Measurements from ENCODE around the gene IRS2. TPM values are rescaled to one million over a fixed set of nuclear protein-coding genes. Genes with fewer than 3 reads are reported as not detected.

Gene IRS2
- total RNA-seq, 2 experiments from 2014 or later = 2.3 to 2.5 TPM

DNA sequence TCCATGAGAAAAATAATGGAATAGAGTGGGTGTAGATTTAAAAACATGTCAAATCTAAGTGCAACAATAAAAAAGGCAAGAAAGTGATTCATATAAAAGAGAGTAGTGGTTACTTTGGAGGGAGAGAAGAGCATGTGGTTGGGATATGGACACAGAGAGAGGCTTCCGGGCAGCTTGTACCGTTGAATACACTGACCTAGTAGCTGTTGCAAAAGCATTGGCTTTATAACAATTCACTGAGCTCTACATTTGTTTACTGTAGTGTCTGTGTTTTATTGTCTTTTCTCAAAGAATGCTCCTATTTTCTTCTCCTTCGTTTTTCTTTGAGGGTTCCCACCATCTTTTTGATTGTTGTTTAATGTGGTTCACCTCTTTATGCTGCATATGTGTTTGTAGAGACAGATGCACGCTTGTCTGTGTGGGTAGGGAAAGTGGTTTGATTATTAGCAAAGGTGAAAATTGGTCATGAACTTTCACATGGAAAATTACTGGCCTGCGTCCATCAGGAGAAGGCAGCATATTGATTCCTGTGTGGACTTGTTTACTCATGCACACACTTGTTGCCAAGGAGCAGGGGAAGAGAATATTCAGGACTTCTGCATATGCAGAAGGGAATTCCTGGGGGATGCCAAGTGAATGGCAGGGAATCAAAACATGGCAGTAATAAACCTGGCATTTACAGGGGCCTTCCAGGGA is 29.9 kb upstream of the IRS2 start:
- no peak for DNase-seq
- ChIA-PET POLR2A (no interaction called here), CTCF (interaction anchor here (0.8 kb wide), 1 partner anchor 1608 kb away, joined by 3 read pairs; no protein-coding TSS in a partner anchor)
- no peaks in the 10 kb centered on the region for H3K4me1 Mint-ChIP-seq (ENCODE audit: low read depth)
- H3K27me3 Mint-ChIP-seq = peaks cover 27% of the 10 kb centered on the region
- no peak overlapping the region for H3K27ac Mint-ChIP-seq
- H3K36me3 Mint-ChIP-seq = no peaks in the 10 kb centered on the region
- no peak overlapping the region for H3K4me3 Mint-ChIP-seq
- no peaks in the 10 kb centered on the region for H3K9me3 Mint-ChIP-seq
- intact Hi-C loops (cut with micrococcal nuclease) = no loop called here

DNA sequence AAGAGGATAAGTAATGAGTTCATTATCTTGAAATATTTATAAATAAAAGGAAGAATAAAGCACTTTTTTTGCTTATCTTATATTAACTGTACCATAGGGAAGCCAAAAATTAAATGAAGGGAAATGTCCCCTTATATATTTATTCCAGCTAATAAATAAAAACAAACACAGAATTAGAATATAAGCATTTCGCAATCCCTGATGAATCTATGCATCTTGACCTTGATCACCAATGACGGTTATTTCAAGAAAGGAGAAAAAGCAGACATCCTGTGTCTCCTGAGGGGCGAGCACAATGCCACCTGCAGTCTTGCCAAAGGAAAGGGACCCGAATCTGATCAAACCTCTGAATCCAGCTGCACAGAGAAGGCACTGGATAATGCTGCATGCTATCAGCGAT is 29.3 kb upstream of the IRS2 start:
- no peaks in the 10 kb centered on the region for H3K4me1 Mint-ChIP-seq (ENCODE audit: low read depth)
- H3K9me3 Mint-ChIP-seq = no peaks in the 10 kb centered on the region
- ChIA-PET POLR2A (no interaction called here), CTCF (interaction anchor here (0.8 kb wide), 1 partner anchor 1607 kb away, joined by 3 read pairs; no protein-coding TSS in a partner anchor)
- no peak for DNase-seq
- intact Hi-C loops (cut with micrococcal nuclease) = no loop called here
- no peak overlapping the region for H3K4me3 Mint-ChIP-seq
- H3K27ac Mint-ChIP-seq = no peak overlapping the region
- H3K27me3 Mint-ChIP-seq = peaks cover 22% of the 10 kb centered on the region
- H3K36me3 Mint-ChIP-seq = no peaks in the 10 kb centered on the region

- intact Hi-C loops (cut with micrococcal nuclease) = no loop called here
- Mint-ChIP-seq H3K4me1 (ENCODE audit: low read depth) (no peaks in the 10 kb centered on the region), H3K36me3 (no peaks in the 10 kb centered on the region), H3K4me3 (no peak overlapping the region), H3K27ac (no peak overlapping the region), H3K27me3 (peaks cover 21% of the 10 kb centered on the region), H3K9me3 (no peaks in the 10 kb centered on the region)
- CTCF ChIA-PET = no interaction called here
- no peak for DNase-seq
- POLR2A ChIA-PET = no interaction called here
Observed at GRCh38 chr13:109813663-109814062, 27.3 kb upstream of the IRS2 start.

- Mint-ChIP-seq H3K4me3 (no peak overlapping the region), H3K4me1 (ENCODE audit: low read depth) (no peaks in the 10 kb centered on the region), H3K36me3 (no peaks in the 10 kb centered on the region), H3K27me3 (peaks cover 21% of the 10 kb centered on the region), H3K27ac (no peak overlapping the region), H3K9me3 (no peaks in the 10 kb centered on the region)
- ChIA-PET CTCF (no interaction called here), POLR2A (no interaction called here)
- DNase-seq = no peak
- intact Hi-C loops (cut with micrococcal nuclease) = no loop called here
Observed at GRCh38 chr13:109812382-109812781, 26.0 kb upstream of the IRS2 start.

GRCh38 chr13:109810761-109811510 is 24.6 kb upstream of the IRS2 start:
- H3K36me3 Mint-ChIP-seq = no peaks in the 10 kb centered on the region
- H3K27ac Mint-ChIP-seq = no peak overlapping the region
- H3K27me3 Mint-ChIP-seq = peaks cover 19% of the 10 kb centered on the region
- intact Hi-C loops (cut with micrococcal nuclease) = no loop called here
- POLR2A ChIA-PET = no interaction called here
- no peak for DNase-seq
- no peak overlapping the region for H3K4me3 Mint-ChIP-seq
- no peaks in the 10 kb centered on the region for H3K4me1 Mint-ChIP-seq (ENCODE audit: low read depth)
- no peaks in the 10 kb centered on the region for H3K9me3 Mint-ChIP-seq
- CTCF ChIA-PET = no interaction called here

DNA sequence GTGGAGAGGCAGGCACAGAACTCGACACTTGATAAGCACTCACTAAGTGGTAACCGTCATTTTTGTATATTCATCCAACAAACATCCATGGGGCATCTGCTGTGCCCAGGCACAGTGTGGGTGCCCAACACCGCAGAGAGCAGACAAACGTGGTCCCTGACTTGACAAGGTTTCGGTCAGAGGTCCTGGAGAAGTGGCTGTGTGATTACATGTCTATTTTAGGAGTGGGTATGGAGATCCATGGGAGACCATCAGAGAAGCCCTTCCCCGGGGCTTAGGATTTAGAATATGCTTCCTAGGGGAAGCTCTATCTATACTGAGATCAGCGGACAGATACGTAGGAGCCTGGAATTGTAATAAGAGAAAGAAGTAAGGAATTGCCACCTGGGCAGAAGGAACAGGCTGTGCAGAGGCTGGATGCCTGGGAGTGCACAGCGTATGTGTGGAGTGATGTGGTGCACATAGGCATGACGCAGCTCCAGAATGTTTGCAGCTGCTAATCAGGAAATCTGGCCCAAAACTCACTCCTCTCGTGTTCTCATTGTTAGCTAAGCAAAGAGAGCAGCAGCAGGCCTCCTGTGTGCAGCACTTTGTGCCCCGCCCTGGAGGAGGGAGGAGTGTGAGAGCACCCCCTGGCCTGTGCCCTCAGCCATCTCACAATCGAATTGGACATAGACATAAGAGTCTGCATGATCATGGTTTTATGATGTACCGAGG is 23.0 kb upstream of the IRS2 start:
- Mint-ChIP-seq H3K36me3 (no peaks in the 10 kb centered on the region), H3K27me3 (peaks cover 20% of the 10 kb centered on the region), H3K4me1 (ENCODE audit: low read depth) (no peaks in the 10 kb centered on the region), H3K4me3 (no peak overlapping the region), H3K27ac (no peak overlapping the region), H3K9me3 (no peaks in the 10 kb centered on the region)
- ChIA-PET CTCF (no interaction called here), POLR2A (no interaction called here)
- intact Hi-C loops (cut with micrococcal nuclease) = no loop called here
- DNase-seq = no peak

- ChIA-PET POLR2A (no interaction called here), CTCF (no interaction called here)
- Mint-ChIP-seq H3K27me3 (peaks cover 25% of the 10 kb centered on the region), H3K27ac (no peak overlapping the region), H3K4me3 (no peak overlapping the region), H3K9me3 (no peaks in the 10 kb centered on the region), H3K4me1 (ENCODE audit: low read depth) (no peaks in the 10 kb centered on the region), H3K36me3 (no peaks in the 10 kb centered on the region)
- intact Hi-C loops (cut with micrococcal nuclease) = no loop called here
- no peak for DNase-seq
Observed at GRCh38 chr13:109807345-109807744, 21.0 kb upstream of the IRS2 start.

DNA sequence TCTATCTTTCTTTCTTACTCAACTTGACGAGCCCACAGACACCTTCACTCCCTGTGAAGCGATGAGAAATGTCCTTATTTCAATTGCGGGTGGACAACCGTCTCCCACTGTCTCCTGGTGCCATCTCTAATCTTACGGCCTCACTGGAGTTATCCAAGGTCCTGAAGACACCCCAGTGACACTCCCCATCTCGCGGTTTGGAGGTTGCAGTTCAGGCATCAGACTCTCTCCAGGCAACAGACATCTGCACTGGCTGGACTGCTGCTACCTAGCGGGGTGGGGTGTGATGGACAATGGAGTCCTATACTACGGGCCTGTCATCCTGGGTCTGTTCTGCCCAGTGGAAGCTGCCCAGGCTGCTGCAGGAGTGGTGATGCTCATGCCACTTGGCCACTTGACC is 18.3 kb upstream of the IRS2 start:
- H3K9me3 Mint-ChIP-seq = no peaks in the 10 kb centered on the region
- H3K4me3 Mint-ChIP-seq = no peak overlapping the region
- ChIA-PET CTCF (no interaction called here), POLR2A (no interaction called here)
- H3K36me3 Mint-ChIP-seq = no peaks in the 10 kb centered on the region
- DNase-seq = no peak
- peaks cover 19% of the 10 kb centered on the region for H3K27me3 Mint-ChIP-seq
- intact Hi-C loops (cut with micrococcal nuclease) = no loop called here
- H3K4me1 Mint-ChIP-seq (ENCODE audit: low read depth) = no peaks in the 10 kb centered on the region
- no peak overlapping the region for H3K27ac Mint-ChIP-seq

DNA sequence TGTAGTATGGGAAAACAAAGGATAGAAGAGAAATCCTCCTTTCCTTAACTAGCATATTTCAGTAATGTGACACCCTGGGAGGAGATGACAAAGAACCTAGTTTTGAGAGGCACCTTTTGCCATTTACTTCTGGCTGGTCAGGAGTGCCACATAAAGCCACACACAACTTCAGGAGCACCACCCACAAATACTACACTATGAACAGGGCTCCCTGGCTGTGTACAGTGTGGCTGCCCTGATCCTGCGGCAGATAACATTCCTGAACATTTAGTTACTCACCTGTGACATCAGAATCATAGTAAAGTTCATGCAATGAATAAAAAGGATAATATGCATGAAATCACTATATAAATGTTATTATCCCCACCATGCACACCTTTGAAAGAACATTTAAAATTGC is 17.4 kb upstream of the IRS2 start:
- ChIA-PET CTCF (no interaction called here), POLR2A (no interaction called here)
- Mint-ChIP-seq H3K27ac (no peak overlapping the region), H3K4me1 (ENCODE audit: low read depth) (no peaks in the 10 kb centered on the region), H3K36me3 (no peaks in the 10 kb centered on the region), H3K9me3 (no peaks in the 10 kb centered on the region), H3K4me3 (no peak overlapping the region), H3K27me3 (peaks cover 19% of the 10 kb centered on the region)
- intact Hi-C loops (cut with micrococcal nuclease) = no loop called here
- DNase-seq = no peak

GRCh38 chr13:109802936-109803335 is 16.6 kb upstream of the IRS2 start:
- no peak overlapping the region for H3K27ac Mint-ChIP-seq
- ChIA-PET CTCF (no interaction called here), POLR2A (no interaction called here)
- no peaks in the 10 kb centered on the region for H3K9me3 Mint-ChIP-seq
- no peak for DNase-seq
- intact Hi-C loops (cut with micrococcal nuclease) = no loop called here
- no peaks in the 10 kb centered on the region for H3K36me3 Mint-ChIP-seq
- peaks cover 19% of the 10 kb centered on the region for H3K27me3 Mint-ChIP-seq
- H3K4me3 Mint-ChIP-seq = no peak overlapping the region
- H3K4me1 Mint-ChIP-seq (ENCODE audit: low read depth) = no peaks in the 10 kb centered on the region

- Mint-ChIP-seq H3K9me3 (no peaks in the 10 kb centered on the region), H3K27ac (no peak overlapping the region), H3K4me1 (ENCODE audit: low read depth) (peaks cover 10% of the 10 kb centered on the region), H3K36me3 (no peaks in the 10 kb centered on the region), H3K27me3 (peaks cover 30% of the 10 kb centered on the region), H3K4me3 (no peak overlapping the region)
- DNase-seq = no peak
- CTCF ChIA-PET = no interaction called here
- intact Hi-C loops (cut with micrococcal nuclease) = no loop called here
- POLR2A ChIA-PET = no interaction called here
Observed at GRCh38 chr13:109795011-109795410, 8.6 kb upstream of the IRS2 start.

GRCh38 chr13:109794095-109794494 is 7.7 kb upstream of the IRS2 start:
- Mint-ChIP-seq H3K36me3 (no peaks in the 10 kb centered on the region), H3K27me3 (peaks cover 32% of the 10 kb centered on the region), H3K4me3 (no peak overlapping the region), H3K27ac (no peak overlapping the region), H3K9me3 (no peaks in the 10 kb centered on the region), H3K4me1 (ENCODE audit: low read depth) (peaks cover 10% of the 10 kb centered on the region)
- intact Hi-C loops (cut with micrococcal nuclease) = no loop called here
- CTCF ChIA-PET = interaction anchor here (1.6 kb wide), 1 partner anchor 9 kb away, joined by 4 read pairs; no protein-coding TSS in a partner anchor
- POLR2A ChIA-PET = no interaction called here
- no peak for DNase-seq

Data from activated CD4-positive, alpha-beta memory T cell treated with anti-CD3 and anti-CD28 coated beads for 36 hours (primary cell).